Endodermal cell (in vitro differentiated cells): Measurements from ENCODE around the gene TPST2. TPM values are rescaled to one million over a fixed set of nuclear protein-coding genes. Genes with fewer than 3 reads are reported as not detected.

Source experiments
- DNase-seq: peaks from one replicate; pipeline ENCODE4 v3.0.0-alpha.2; 2017
- H3K27ac ChIP-seq: 2 replicates; pipeline ENCODE4 v1.5.1; 2013; ENCODE audit warnings: mild to moderate bottlenecking, low read depth, low read length, moderate library complexity
- H3K27me3 ChIP-seq: 2 replicates; pipeline ENCODE4 v1.6.1; 2013; ENCODE audit warnings: mild to moderate bottlenecking, low read length, moderate library complexity; ENCODE audit not compliant: insufficient read depth, control insufficient read depth, poor library complexity, severe bottlenecking
- H3K36me3 ChIP-seq: 2 replicates; pipeline ENCODE4 v1.7.0; 2013; ENCODE audit warnings: mild to moderate bottlenecking, low read length, moderate library complexity; ENCODE audit not compliant: control insufficient read depth, insufficient read depth
- H3K4me1 ChIP-seq: one replicate; pipeline ENCODE4 v1.7.0; 2013; ENCODE audit warnings: low read length; ENCODE audit not compliant: control insufficient read depth, insufficient read depth
- H3K4me3 ChIP-seq: 2 replicates; pipeline ENCODE4 v1.5.1; 2013; ENCODE audit warnings: mild to moderate bottlenecking, low read length, moderate library complexity
- H3K9ac ChIP-seq: 2 replicates; pipeline ENCODE4 v1.6.1; 2013; ENCODE audit warnings: mild to moderate bottlenecking, low read length, moderate library complexity; ENCODE audit not compliant: poor library complexity, severe bottlenecking; ENCODE audit errors: extremely low read depth
- H3K9me3 ChIP-seq: 2 replicates; pipeline ENCODE4 v1.6.1; 2013; ENCODE audit warnings: mild to moderate bottlenecking, low read length, moderate library complexity; ENCODE audit not compliant: control insufficient read depth
- H3K27ac Mint-ChIP-seq: 2 replicates; pipeline ENCODE4 v1.8.0; 2020; ENCODE audit warnings: mixed read lengths
- H3K27me3 Mint-ChIP-seq: 2 replicates; pipeline ENCODE4 v1.8.0; 2021; ENCODE audit warnings: mild to moderate bottlenecking, mixed read lengths; ENCODE audit not compliant: insufficient read depth
- H3K36me3 Mint-ChIP-seq: 2 replicates; pipeline ENCODE4 v1.8.0; 2020; ENCODE audit warnings: low read depth, mixed read lengths
- H3K4me1 Mint-ChIP-seq: 2 replicates; pipeline ENCODE4 v1.8.0; 2020; ENCODE audit warnings: mixed read lengths
- H3K4me3 Mint-ChIP-seq: 2 replicates; pipeline ENCODE4 v1.8.0; 2020; ENCODE audit warnings: mild to moderate bottlenecking, moderate library complexity, mixed read lengths
- H3K9me3 Mint-ChIP-seq: 2 replicates; pipeline ENCODE4 v1.8.0; 2020; ENCODE audit warnings: mild to moderate bottlenecking, mixed read lengths
- WGBS, 2 experiments: methylation state at CpG; one replicate each; pipeline versions ENCODE4 v1.1.5 to v1.1.7; 2013; ENCODE audit warnings: missing lambda C conversion rate in 2 of 2, mixed read lengths in 1 of 2; ENCODE audit not compliant: insufficient coverage in 1 of 2, insufficient read length in 1 of 2; 5-methylcytosine and 5-hydroxymethylcytosine counted together
- total RNA-seq, 2 donors: library from RNA; stranded (reverse); fragmentation: NEBNext Ultra II Directional in 1 of 2; extraction: Animal tissue kit (Norgen Biotek cat#: 25700) in 1 of 2; gene quantifications; 2 replicates in 1 of 2; 3 replicates in 1 of 2; pipeline ENCODE4 v1.2.1, GENCODE V29; 2021
- TF ChIP-seq, protein P1 (sequence below): fragments of 200-600 bp; sonication (generic); conservative IDR thresholded peaks from 2 replicates; pipeline ENCODE4 v1.5.0; 2021; ENCODE audit warnings: antibody characterized with exemption, mild to moderate bottlenecking

The TPST2 gene
- total RNA-seq, 2 donors from 2014 or later, result 38.9 to 53.2 TPM

- Histone ChIP-seq H3K4me1 (no peaks in the 10 kb centered on the region), H3K9ac (no peak overlapping the region), H3K9me3 (no peaks in the 10 kb centered on the region), H3K36me3 (peaks cover 12% of the 10 kb centered on the region), H3K27ac (no peak overlapping the region), H3K4me3 (no peak overlapping the region), H3K27me3 (no peaks in the 10 kb centered on the region)
- Mint-ChIP-seq H3K4me1 (peaks cover 21% of the 10 kb centered on the region), H3K36me3 (peaks cover 9% of the 10 kb centered on the region), H3K4me3 (no peak overlapping the region), H3K27me3 (no peaks in the 10 kb centered on the region), H3K9me3 (no peaks in the 10 kb centered on the region), H3K27ac (no peak overlapping the region)
- WGBS, 2 experiments, result 96% methylated on average over 5 to 12 of the region's 12 CpGs
- no peak for DNase-seq
- TF ChIP-seq, protein P1, sequence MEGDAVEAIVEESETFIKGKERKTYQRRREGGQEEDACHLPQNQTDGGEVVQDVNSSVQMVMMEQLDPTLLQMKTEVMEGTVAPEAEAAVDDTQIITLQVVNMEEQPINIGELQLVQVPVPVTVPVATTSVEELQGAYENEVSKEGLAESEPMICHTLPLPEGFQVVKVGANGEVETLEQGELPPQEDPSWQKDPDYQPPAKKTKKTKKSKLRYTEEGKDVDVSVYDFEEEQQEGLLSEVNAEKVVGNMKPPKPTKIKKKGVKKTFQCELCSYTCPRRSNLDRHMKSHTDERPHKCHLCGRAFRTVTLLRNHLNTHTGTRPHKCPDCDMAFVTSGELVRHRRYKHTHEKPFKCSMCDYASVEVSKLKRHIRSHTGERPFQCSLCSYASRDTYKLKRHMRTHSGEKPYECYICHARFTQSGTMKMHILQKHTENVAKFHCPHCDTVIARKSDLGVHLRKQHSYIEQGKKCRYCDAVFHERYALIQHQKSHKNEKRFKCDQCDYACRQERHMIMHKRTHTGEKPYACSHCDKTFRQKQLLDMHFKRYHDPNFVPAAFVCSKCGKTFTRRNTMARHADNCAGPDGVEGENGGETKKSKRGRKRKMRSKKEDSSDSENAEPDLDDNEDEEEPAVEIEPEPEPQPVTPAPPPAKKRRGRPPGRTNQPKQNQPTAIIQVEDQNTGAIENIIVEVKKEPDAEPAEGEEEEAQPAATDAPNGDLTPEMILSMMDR, result no peak
These were observed 75.3 kb downstream of the TPST2 start for GRCh38 chr22:26514419-26515161.

DNA sequence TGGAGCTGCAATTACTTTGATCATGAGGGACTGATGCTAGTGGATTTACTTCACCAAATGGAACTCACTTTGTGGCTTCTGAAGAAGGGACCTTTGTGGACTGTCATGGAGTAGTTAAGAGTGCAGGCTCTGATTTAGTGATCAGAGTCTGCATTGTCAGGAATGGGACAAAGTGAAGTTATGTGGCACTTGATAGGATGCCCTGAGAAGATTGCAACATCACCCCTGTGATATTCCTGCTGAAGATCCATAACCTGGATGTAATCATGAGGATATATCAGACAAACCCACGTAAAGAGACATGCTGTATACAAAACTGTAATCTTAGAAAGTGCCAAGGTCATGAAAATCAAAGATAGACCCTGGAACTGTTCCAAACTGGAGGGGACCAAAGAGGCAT, 76.1 kb downstream of the TPST2 start:
- no peak overlapping the region for H3K27ac ChIP-seq
- peaks cover 20% of the 10 kb centered on the region for H3K36me3 ChIP-seq
- Mint-ChIP-seq H3K27ac (peak overlapping the region; percentile 98), H3K9me3 (no peaks in the 10 kb centered on the region), H3K36me3 (peaks cover 17% of the 10 kb centered on the region), H3K27me3 (no peaks in the 10 kb centered on the region), H3K4me3 (peak overlapping the region; percentile 97), H3K4me1 (peaks cover 21% of the 10 kb centered on the region)
- WGBS, 2 experiments, result 91 to 97% methylated on average over 1 of the region's 1 CpG
- no peaks in the 10 kb centered on the region for H3K27me3 ChIP-seq
- peak overlapping the region; percentile 99 for H3K4me3 ChIP-seq
- H3K4me1 ChIP-seq, result no peaks in the 10 kb centered on the region
- TF ChIP-seq, protein P1, result no peak
- H3K9me3 ChIP-seq, result no peaks in the 10 kb centered on the region
- no peak overlapping the region for H3K9ac ChIP-seq
- DNase-seq, result no peak

DNA sequence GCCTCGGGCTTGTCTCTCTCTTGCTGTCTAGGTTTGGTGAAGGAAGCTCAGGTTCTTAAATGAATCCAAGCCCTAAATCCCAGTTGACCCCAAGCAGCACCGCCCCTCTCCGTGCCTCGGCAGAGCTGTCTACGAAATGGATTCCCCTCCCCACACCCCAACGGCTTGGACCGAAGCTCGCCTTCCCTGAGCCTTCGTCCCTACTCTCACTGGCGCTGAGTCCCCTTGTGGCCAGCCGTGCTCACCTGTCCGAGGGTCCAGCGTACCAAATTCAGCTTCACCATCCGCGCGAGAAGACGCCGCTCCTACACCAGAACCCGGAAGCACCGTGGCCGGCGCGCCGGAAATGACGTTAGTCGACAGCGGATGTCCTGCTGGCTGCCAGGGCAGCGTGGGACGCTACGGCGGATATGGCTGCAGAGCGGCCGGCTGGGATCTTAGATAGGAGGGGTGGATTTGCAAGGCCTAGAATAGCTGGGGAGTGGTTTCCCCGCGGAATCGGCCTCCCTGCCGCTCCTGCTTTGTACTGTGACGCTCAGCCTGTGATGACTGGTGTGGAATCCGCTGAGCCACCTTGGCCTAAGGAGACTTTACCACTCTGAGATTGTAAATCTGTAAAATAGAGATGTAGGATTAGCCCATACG, 77.7 kb downstream of the TPST2 start, which contains the start of gene TFIP11:
TFIP11 (minus strand) TSS at position 325 of the 645 bp plus-strand sequence. CDS start 2,201 bp downstream, outside the sequence.
- no peaks in the 10 kb centered on the region for H3K27me3 Mint-ChIP-seq
- 0% methylated on average over 28 to 40 of the region's 40 CpGs for WGBS, 2 experiments
- no peaks in the 10 kb centered on the region for H3K4me1 ChIP-seq

More for the DNA sequence above, 77.7 kb downstream of the TPST2 start, which contains the start of gene TFIP11:
- Histone ChIP-seq H3K9me3 (no peaks in the 10 kb centered on the region), H3K9ac (peak within 1 kb of the TSS; percentile 89), H3K27me3 (no peaks in the 10 kb centered on the region), H3K4me3 (peak within 1 kb of the TSS; percentile 99), H3K27ac (peak within 1 kb of the TSS; percentile 16), H3K36me3 (peaks cover 36% of the 10 kb centered on the region)
- H3K27ac Mint-ChIP-seq, result peak within 1 kb of the TSS; percentile 98
- no peaks in the 10 kb centered on the region for H3K9me3 Mint-ChIP-seq
- DNase-seq, result peak; percentile 99
- peak within 1 kb of the TSS; percentile 97 for H3K4me3 Mint-ChIP-seq
- peaks cover 26% of the 10 kb centered on the region for H3K36me3 Mint-ChIP-seq
- peaks cover 21% of the 10 kb centered on the region for H3K4me1 Mint-ChIP-seq
- TF ChIP-seq, protein P1, result peak; percentile 64
